HepG2 (cell line): ENCODE data around the gene CTSZ.

Experiments used
- DPF2 ChIP-seq: sonication (generic); formaldehyde crosslinking; IDR thresholded peaks from 2 replicates; pipeline ENCODE4 v1.4.0; 2020; ENCODE audit warnings: mild to moderate bottlenecking, low read depth, missing genetic modification reagents, borderline replicate concordance
- EP300 ChIP-seq, 3 experiments: sonication (generic) in 1 of 3; formaldehyde crosslinking in 1 of 3; IDR thresholded peaks; 2 replicates each; pipeline versions ENCODE4 v1.5.1 to v1.6.1; 2011 to 2020; ENCODE audit warnings: low read depth in 2 of 3, low read length in 2 of 3, borderline replicate concordance in 1 of 3, improper control_type of control experiment in 1 of 3, mild to moderate bottlenecking in 1 of 3, missing genetic modification reagents in 1 of 3, moderate library complexity in 1 of 3
- JUN ChIP-seq: sonication (generic); formaldehyde crosslinking; IDR thresholded peaks from 2 replicates; pipeline ENCODE4 v1.4.0; 2020; ENCODE audit warnings: mild to moderate bottlenecking, missing genetic modification reagents
- POLR2G ChIP-seq: fragments of 200-400 bp; formaldehyde crosslinking; IDR thresholded peaks from 2 replicates; pipeline ENCODE4 v1.6.1; 2018; ENCODE audit warnings: mild to moderate bottlenecking, low read depth, low read length, moderate library complexity
- SIN3A ChIP-seq: IDR thresholded peaks from 2 replicates; pipeline ENCODE4 v1.6.1; 2011; ENCODE audit warnings: low read depth, mild to moderate bottlenecking, control low read depth, low read length, borderline replicate concordance
- TAF1 ChIP-seq: sonication (generic); formaldehyde crosslinking; IDR thresholded peaks from 2 replicates; pipeline ENCODE4 v1.4.0; 2020; ENCODE audit warnings: missing genetic modification reagents
- ZFP1 ChIP-seq: IDR thresholded peaks from 2 replicates; pipeline ENCODE4 v1.6.1; 2016
- TF ChIP-seq, protein P1 (sequence below): sonication (generic); formaldehyde crosslinking; IDR thresholded peaks from 2 replicates; pipeline ENCODE4 v1.4.0; 2020; ENCODE audit warnings: missing genetic modification reagents
- TF ChIP-seq, protein P2 (sequence below): sonication (generic); formaldehyde crosslinking; IDR thresholded peaks from 2 replicates; pipeline ENCODE4 v1.5.0; 2020; ENCODE audit warnings: mild to moderate bottlenecking, missing genetic modification reagents, moderate library complexity

GRCh38 chr20:59010995-59011873 lies 4.2 kb upstream of the CTSZ start:
- TF ChIP-seq, protein P1, sequence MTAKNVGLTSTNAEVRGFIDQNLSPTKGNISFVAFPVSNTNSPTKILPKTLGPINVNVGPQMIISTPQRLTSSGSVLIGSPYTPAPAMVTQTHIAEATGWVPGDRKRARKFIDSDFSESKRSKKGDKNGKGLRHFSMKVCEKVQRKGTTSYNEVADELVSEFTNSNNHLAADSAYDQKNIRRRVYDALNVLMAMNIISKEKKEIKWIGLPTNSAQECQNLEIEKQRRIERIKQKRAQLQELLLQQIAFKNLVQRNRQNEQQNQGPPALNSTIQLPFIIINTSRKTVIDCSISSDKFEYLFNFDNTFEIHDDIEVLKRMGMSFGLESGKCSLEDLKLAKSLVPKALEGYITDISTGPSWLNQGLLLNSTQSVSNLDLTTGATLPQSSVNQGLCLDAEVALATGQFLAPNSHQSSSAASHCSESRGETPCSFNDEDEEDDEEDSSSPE (CRISPR knock-in tag) = no peak
- no peak for TF ChIP-seq POLR2G
- TF ChIP-seq JUN (CRISPR knock-in tag) = peak; percentile 58; the same call in 1 of the 2 replicates
- no peak for TF ChIP-seq DPF2
- TF ChIP-seq ZFP1 (CRISPR knock-in tag) = 0 out of 2 replicates have a peak, but pooled peaks have one; percentile 23
- no peak for TF ChIP-seq TAF1 (CRISPR knock-in tag)
- no peak; a peak in 1 of 4 replicates for TF ChIP-seq EP300 (IDR thresholded peaks at IDR 0.05; ENCODE audit: low read depth in 2 of 2, low read length in 2 of 2)
- TF ChIP-seq EP300 (CRISPR knock-in tag; IDR thresholded peaks at IDR 0.05; ENCODE audit: borderline replicate concordance) = 0 out of 2 replicates have a peak, but pooled peaks have one; percentile 19
- TF ChIP-seq, protein P2, sequence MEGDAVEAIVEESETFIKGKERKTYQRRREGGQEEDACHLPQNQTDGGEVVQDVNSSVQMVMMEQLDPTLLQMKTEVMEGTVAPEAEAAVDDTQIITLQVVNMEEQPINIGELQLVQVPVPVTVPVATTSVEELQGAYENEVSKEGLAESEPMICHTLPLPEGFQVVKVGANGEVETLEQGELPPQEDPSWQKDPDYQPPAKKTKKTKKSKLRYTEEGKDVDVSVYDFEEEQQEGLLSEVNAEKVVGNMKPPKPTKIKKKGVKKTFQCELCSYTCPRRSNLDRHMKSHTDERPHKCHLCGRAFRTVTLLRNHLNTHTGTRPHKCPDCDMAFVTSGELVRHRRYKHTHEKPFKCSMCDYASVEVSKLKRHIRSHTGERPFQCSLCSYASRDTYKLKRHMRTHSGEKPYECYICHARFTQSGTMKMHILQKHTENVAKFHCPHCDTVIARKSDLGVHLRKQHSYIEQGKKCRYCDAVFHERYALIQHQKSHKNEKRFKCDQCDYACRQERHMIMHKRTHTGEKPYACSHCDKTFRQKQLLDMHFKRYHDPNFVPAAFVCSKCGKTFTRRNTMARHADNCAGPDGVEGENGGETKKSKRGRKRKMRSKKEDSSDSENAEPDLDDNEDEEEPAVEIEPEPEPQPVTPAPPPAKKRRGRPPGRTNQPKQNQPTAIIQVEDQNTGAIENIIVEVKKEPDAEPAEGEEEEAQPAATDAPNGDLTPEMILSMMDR = no peak
- TF ChIP-seq SIN3A = no peak
